Right lobe of liver (tissue), 6 donors: Measurements from ENCODE around the gene MYL4. TPM values are rescaled to one million over a fixed set of nuclear protein-coding genes. Genes with fewer than 3 reads are reported as not detected.

Experiments
- ATAC-seq, 4 donors: fragments of 200-7000 bp; cut with Tn5 transposase; one replicate each; pipeline ENCODE4 v1.9.1; 2020; ENCODE audit warnings: mild to moderate bottlenecking in 4 of 4, moderate library complexity in 4 of 4
- DNase-seq, 3 donors: peaks; one replicate each; pipeline ENCODE4 v3.0.0-alpha.2; 2020
- H3K27ac ChIP-seq, 3 donors: fragments of 200-600 bp; one replicate each; pipeline ENCODE4 v1.8.0; 2022
- H3K27me3 ChIP-seq, 2 donors: fragments of 200-600 bp; one replicate each; pipeline ENCODE4 v1.8.0; 2022
- H3K36me3 ChIP-seq, 4 donors: fragments of 200-600 bp; sonication (generic) in 1 of 4; one replicate each; pipeline versions ENCODE4 v1.5.1 to v1.8.0; 2017 to 2022; ENCODE audit warnings: control low read depth in 1 of 4
- H3K4me1 ChIP-seq, 4 donors: fragments of 200-600 bp; sonication (generic) in 1 of 4; one replicate each; pipeline versions ENCODE4 v1.5.1 to v1.8.0; 2017 to 2022; ENCODE audit warnings: control low read depth in 1 of 4
- H3K4me3 ChIP-seq, 3 donors: fragments of 200-600 bp; one replicate each; pipeline ENCODE4 v1.8.0; 2022
- H3K9me3 ChIP-seq, 4 donors: fragments of 200-600 bp; sonication (generic) in 1 of 4; one replicate each; pipeline versions ENCODE4 v1.5.1 to v1.8.0; 2017 to 2022; ENCODE audit warnings: control low read depth in 1 of 4
- POLR2A ChIP-seq: fragments of 450-650 bp; IDR thresholded peaks from one replicate; pipeline ENCODE4 v1.6.1; 2017; ENCODE audit warnings: antibody characterized with exemption, mild to moderate bottlenecking
- WGBS: methylation state at CpG from one replicate; pipeline ENCODE4 v1.1.6; 2018; ENCODE audit warnings: low coverage, low lambda C conversion rate; ENCODE audit not compliant: insufficient coverage; ENCODE audit errors: missing lambda C conversion rate; 5-methylcytosine and 5-hydroxymethylcytosine counted together
- intact Hi-C, 2 donors: fragments of 100-400 bp; cut with DNase I; formaldehyde crosslinking; loops; one replicate each; pipeline versions ENCODE4 v1.11.2 to v1.14.1; 2022
- total RNA-seq, 6 experiments: library from RNA; depleted of rRNA in 2 of 6; stranded (reverse); fragments of >200 nt in 2 of 6; fragmentation: NEBNext Ultra II Directional in 3 of 6; extraction: Animal tissue kit (Norgen Biotek cat#: 25700) in 3 of 6; gene quantifications; one replicate each; pipeline versions ENCODE4 v1.1.0 to v1.2.4, GENCODE V29; 2016 to 2023
- TF ChIP-seq, protein P1 (sequence below), 4 donors: fragments of 200-600 bp in 3 of 4; fragments of 450-650 bp in 1 of 4; IDR thresholded peaks; one replicate each; pipeline versions ENCODE4 v1.5.1 to v1.8.0; 2016 to 2022; ENCODE audit warnings: antibody characterized with exemption in 4 of 4, mild to moderate bottlenecking in 2 of 4
- donor health status: DM: no; HTN: yes; CAD: no.
- donor health status: DM: no; HTN: no; CAD: no.
- donor health status: DM: no; HTN: no; CAD: no.
- donor health status: DM: no; HTN: yes; CAD: no.
- donor health status: DM: no; HTN: yes; CAD: no.

Gene MYL4
- total RNA-seq, 6 experiments from 2014 or later, result 0.42 to 0.80 (median 0.58) TPM; not detected in 2

GRCh38 chr17:47218896-47219430, 9.8 kb downstream of the MYL4 start:
- intact Hi-C loops, result no loop called here
- H3K4me3 ChIP-seq, result no peak overlapping the region
- H3K4me1 ChIP-seq, result peaks cover 0 to 13% (median 4%) of the 10 kb centered on the region in 4 donors
- DNase-seq, result no peak
- no peak overlapping the region for H3K27ac ChIP-seq
- H3K9me3 ChIP-seq, result no peaks in the 10 kb centered on the region
- 54% methylated on average over 2 of the region's 6 CpGs for WGBS
- no peaks in the 10 kb centered on the region for H3K27me3 ChIP-seq
- no peak for TF ChIP-seq POLR2A
- TF ChIP-seq, protein P1, sequence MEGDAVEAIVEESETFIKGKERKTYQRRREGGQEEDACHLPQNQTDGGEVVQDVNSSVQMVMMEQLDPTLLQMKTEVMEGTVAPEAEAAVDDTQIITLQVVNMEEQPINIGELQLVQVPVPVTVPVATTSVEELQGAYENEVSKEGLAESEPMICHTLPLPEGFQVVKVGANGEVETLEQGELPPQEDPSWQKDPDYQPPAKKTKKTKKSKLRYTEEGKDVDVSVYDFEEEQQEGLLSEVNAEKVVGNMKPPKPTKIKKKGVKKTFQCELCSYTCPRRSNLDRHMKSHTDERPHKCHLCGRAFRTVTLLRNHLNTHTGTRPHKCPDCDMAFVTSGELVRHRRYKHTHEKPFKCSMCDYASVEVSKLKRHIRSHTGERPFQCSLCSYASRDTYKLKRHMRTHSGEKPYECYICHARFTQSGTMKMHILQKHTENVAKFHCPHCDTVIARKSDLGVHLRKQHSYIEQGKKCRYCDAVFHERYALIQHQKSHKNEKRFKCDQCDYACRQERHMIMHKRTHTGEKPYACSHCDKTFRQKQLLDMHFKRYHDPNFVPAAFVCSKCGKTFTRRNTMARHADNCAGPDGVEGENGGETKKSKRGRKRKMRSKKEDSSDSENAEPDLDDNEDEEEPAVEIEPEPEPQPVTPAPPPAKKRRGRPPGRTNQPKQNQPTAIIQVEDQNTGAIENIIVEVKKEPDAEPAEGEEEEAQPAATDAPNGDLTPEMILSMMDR (IDR thresholded peaks at IDR 0.05), result no peak
- H3K36me3 ChIP-seq, result no peaks in the 10 kb centered on the region
- ATAC-seq, result peak in 3 of 4 donors; percentile 13 to 56 (median 28)

DNA sequence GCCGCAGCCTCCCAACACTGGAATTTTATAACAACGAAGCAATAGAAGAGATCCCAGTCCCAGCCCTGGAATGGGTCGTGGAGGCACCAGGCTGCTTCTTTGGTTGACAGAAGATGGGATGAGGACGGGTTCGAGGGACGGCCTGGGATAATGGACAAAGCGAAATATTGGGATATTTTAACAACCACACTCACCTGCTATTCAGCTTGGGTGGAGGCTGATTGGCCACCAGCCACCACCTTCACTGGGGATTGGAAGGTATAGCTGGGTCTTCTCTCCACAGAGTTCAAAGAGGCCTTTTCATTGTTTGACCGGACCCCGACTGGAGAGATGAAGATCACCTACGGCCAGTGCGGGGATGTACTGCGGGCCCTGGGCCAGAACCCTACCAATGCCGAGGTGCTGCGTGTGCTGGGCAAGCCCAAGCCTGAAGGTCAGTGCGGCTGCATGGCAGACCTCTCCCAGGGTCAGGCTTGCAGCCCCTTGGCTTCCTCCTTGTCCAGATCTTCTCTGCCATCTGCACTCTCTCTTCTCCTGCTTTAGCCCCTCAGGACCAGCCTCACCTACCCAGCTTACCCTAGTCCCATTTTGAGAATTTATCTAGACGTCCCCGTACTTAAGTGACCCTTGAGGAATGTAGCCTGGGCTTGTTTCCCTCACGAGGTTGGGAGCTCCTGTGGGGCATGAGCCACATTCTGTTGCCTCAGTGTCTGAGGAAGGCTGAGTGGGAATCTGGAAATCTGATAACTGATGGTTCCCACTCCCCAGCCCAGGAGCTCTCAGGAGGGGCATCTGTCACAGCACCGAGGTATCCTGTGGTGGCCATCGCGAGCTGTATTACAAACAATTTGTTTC, 10.7 kb downstream of the MYL4 start:
- ATAC-seq, result no peak
- H3K27ac ChIP-seq, result no peak overlapping the region
- no peak for DNase-seq
- H3K36me3 ChIP-seq, result no peaks in the 10 kb centered on the region
- peaks cover 0 to 22% (median 5%) of the 10 kb centered on the region in 4 donors for H3K4me1 ChIP-seq
- H3K4me3 ChIP-seq, result no peak overlapping the region
- no peaks in the 10 kb centered on the region for H3K9me3 ChIP-seq
- WGBS, result 84% methylated on average over 13 of the region's 21 CpGs
- TF ChIP-seq, protein P1 (IDR thresholded peaks at IDR 0.05), result no peak
- no peak for TF ChIP-seq POLR2A
- intact Hi-C loops, result loop anchor here in 1 of 2 donors (10.0 kb wide), 1 partner anchor 405 kb away; no protein-coding TSS in a partner anchor
- H3K27me3 ChIP-seq, result no peaks in the 10 kb centered on the region

DNA sequence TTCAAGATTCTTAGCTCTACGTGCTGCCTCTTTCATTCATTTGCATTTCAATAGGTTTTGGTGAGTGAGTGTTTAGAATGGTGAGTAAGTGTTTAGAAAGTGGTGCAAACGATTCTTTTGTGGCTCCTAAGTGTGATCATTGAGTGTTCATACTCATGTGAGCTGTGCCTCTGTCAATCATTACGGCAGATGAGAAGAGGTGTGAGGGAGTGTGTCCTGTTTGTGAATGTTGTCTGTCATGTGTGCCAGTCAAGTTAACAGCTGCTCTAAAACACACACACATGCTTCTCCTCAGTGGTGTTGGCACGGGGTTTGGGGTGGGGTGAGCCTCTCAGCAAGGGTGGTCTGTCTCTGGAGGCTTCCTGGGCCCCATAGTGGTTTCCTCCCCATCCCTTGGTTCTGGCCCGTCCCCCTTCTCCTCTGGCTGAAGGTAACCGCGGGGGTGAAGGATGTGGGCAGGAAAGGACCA, 11.4 kb downstream of the MYL4 start:
- DNase-seq, result no peak
- H3K4me3 ChIP-seq, result no peak overlapping the region
- intact Hi-C loops, result loop anchor here in 1 of 2 donors (10.0 kb wide), 1 partner anchor 404 kb away; no protein-coding TSS in a partner anchor
- H3K9me3 ChIP-seq, result no peaks in the 10 kb centered on the region
- peaks cover 0 to 29% (median 5%) of the 10 kb centered on the region in 4 donors for H3K4me1 ChIP-seq
- TF ChIP-seq, protein P1 (IDR thresholded peaks at IDR 0.05), result no peak
- no peak for TF ChIP-seq POLR2A
- H3K36me3 ChIP-seq, result no peaks in the 10 kb centered on the region
- 40% methylated on average over 6 of the region's 7 CpGs for WGBS
- ATAC-seq, result no peak
- H3K27me3 ChIP-seq, result no peaks in the 10 kb centered on the region
- no peak overlapping the region for H3K27ac ChIP-seq

DNA sequence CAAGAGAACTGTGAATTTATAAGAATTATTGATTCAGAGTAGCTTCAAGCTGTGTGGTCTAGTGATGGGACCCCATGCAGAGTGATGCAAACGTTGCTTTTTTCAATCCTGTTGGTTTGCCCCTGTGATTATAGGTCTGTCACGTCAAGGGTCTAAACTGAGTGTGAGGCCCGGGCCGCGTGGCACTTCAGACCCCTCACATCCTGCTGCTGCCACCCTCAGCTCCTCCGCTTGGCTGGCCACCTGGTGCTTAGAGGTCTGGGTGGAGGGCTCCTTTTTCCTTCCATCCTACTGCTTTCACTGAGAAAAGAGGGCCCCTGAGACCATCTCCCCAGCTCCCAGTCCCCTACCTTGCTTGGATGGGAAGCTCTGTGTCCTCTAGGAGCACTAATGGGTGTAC, 12.0 kb downstream of the MYL4 start:
- 88% methylated on average over 1 of the region's 6 CpGs for WGBS
- Histone ChIP-seq H3K4me1 (peaks cover 0 to 30% (median 5%) of the 10 kb centered on the region in 4 donors), H3K27ac (no peak overlapping the region), H3K36me3 (no peaks in the 10 kb centered on the region), H3K9me3 (no peaks in the 10 kb centered on the region), H3K27me3 (no peaks in the 10 kb centered on the region), H3K4me3 (no peak overlapping the region)
- DNase-seq, result no peak
- TF ChIP-seq POLR2A, result no peak
- TF ChIP-seq, protein P1 (IDR thresholded peaks at IDR 0.05), result no peak
- no peak for ATAC-seq
- intact Hi-C loops, result loop anchor here in 1 of 2 donors (10.0 kb wide), 1 partner anchor 404 kb away; no protein-coding TSS in a partner anchor
